Right atrium auricular region (tissue), 2 donors: ENCODE data around the gene TOR1A. TPM values are rescaled to one million over a fixed set of nuclear protein-coding genes. Genes with fewer than 3 reads are reported as not detected.

Experiments used
- DNase-seq: peaks from one replicate; pipeline ENCODE4 v3.0.0-alpha.2; 2019; ENCODE audit warnings: low spot score
- H3K27ac ChIP-seq, 2 donors: fragments of 200-600 bp; sonication (generic); 1 replicate in 1 of 2; 2 replicates in 1 of 2; pipeline ENCODE4 v1.5.1; 2016 to 2019
- H3K27me3 ChIP-seq, 2 donors: fragments of 200-600 bp; sonication (generic); one replicate each; pipeline versions ENCODE4 v1.5.1 to v1.6.0; 2017 to 2019
- H3K36me3 ChIP-seq: fragments of 200-600 bp; sonication (generic); one replicate; pipeline ENCODE4 v1.5.1; 2016
- H3K4me1 ChIP-seq, 2 donors: fragments of 200-600 bp; sonication (generic); one replicate each; pipeline versions ENCODE4 v1.5.1 to v1.6.0; 2017 to 2019
- H3K4me3 ChIP-seq, 2 donors: fragments of 200-600 bp; sonication (generic); 1 replicate in 1 of 2; 2 replicates in 1 of 2; pipeline ENCODE4 v1.5.1; 2017 to 2019; ENCODE audit warnings: mild to moderate bottlenecking in 1 of 2, moderate library complexity in 1 of 2
- H3K9me3 ChIP-seq, 2 donors: fragments of 200-600 bp; sonication (generic); one replicate each; pipeline ENCODE4 v1.5.1; 2019
- CTCF ChIP-seq, 2 donors: fragments of 200-600 bp; sonication (generic); IDR thresholded peaks; one replicate each; pipeline ENCODE4 v1.5.1; 2019; ENCODE audit warnings: antibody characterized with exemption in 2 of 2
- microRNA-seq, 2 donors: library from miRNA; unstranded; fragments of <30 nt; microRNA quantifications; one replicate each; pipeline ENCODE4, GENCODE V29; 2016 to 2017; ENCODE audit warnings: borderline number of aligned reads in 2 of 2, borderline replicate concordance in 1 of 2
- total RNA-seq, 2 donors: library from RNA; depleted of rRNA; stranded (reverse); fragments of >200 nt; gene quantifications; one replicate each; pipeline ENCODE4 v1.1.0, GENCODE V29; 2016

Gene TOR1A
- total RNA-seq, 2 donors from 2014 or later, result 16.1 to 31.9 TPM

DNA sequence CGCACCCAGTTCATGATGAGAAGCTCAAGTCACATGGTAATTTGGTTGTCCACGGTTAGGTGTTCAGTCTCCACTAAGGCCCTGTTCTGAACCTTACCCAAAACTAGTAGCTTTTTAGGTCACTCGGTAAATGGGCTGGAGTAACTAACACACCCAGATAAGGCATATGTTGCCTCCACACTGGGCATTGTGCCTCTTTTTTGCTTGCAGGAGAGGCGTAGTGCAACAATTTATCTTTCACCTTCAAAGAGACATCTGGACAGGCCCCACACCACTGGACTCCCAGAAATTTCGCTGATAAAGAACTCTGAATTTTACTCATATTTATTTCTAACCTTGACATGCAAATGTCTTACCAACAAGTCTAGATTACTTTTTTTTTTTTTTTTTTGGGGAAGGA lies 54.3 kb downstream of the TOR1A start:
- no peak for DNase-seq
- TF ChIP-seq CTCF (IDR thresholded peaks at IDR 0.05), result no peak

DNA sequence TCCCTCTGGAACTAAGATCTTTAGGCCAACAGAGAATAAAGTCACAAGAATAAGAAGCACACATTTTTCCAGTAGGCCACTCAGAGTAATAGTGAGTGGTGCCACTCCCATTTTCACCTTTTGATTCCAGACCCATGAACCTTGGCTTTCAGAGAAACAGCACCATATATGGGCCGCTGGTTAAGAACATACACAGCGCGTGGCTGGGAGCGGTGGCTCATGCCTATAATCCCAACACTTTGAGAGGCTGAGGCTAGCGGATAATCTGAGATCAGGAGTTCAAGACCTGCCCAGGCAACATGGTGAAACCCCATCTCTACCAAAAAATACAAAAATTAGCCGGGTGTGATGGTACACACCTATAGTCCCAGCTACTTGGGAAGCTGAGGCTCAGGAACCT lies 55.5 kb downstream of the TOR1A start:
- no peak overlapping the region for H3K4me3 ChIP-seq
- H3K9me3 ChIP-seq, result no peaks in the 10 kb centered on the region
- no peak for DNase-seq
- no peak overlapping the region for H3K27ac ChIP-seq
- H3K27me3 ChIP-seq, result no peaks in the 10 kb centered on the region
- TF ChIP-seq CTCF (IDR thresholded peaks at IDR 0.05), result no peak
- no peaks in the 10 kb centered on the region for H3K4me1 ChIP-seq
- H3K36me3 ChIP-seq, result no peaks in the 10 kb centered on the region

More for the DNA sequence above, 54.3 kb downstream of the TOR1A start:
- Histone ChIP-seq H3K36me3 (no peaks in the 10 kb centered on the region), H3K4me1 (no peaks in the 10 kb centered on the region), H3K9me3 (no peaks in the 10 kb centered on the region), H3K27ac (no peak overlapping the region), H3K27me3 (no peaks in the 10 kb centered on the region), H3K4me3 (no peak overlapping the region)

- no peak for TF ChIP-seq CTCF (IDR thresholded peaks at IDR 0.05)
Observed at GRCh38 chr9:129765764-129766317, 58.1 kb downstream of the TOR1A start.

DNA sequence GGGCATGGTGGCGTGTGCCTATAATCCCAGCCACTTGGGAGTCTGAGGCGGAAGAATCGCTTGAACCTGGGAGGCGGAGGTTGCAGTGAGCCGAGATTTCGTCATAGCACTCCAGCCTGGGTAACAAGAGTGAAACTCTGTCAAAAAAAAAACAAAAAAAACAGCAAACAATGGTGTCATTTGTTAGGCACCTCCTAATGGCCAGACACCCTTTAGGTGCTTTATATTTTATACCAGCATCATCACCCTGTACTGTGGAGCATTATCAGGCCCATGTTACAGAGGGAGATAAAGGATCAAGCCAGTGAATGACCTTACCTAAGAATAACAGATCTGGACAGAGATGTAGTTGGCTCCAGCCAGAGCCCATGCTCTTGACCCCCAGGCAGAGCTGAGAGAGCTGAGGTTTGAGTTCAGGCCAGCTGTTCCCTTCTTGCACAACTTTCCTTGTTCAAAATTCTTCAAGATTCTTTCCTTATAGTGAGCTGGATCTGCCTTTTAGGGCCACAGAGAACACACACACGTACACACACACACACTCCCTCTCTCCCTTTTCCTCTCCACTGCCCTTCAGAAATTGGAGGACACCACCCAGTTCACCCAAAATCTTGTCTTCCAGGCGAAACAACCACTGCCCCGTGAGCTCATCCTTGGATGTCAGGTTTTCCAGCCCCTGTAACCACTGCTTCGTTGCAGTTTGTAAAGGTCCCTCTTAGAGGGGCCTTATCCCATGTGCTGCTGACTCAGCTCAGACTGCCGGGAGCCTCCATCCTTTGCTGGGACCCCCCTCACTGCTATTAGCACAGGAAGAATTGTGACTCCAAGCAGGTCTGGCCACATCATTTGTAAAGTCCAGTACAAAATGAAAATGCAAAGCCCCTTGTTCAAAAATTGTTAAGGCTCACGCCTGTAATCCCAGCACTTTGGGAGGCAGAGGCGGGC lies 60.7 kb downstream of the TOR1A start:
- Histone ChIP-seq H3K36me3 (no peaks in the 10 kb centered on the region), H3K4me3 (no peak overlapping the region), H3K27ac (peak overlapping the region; percentile 46 to 64), H3K27me3 (no peaks in the 10 kb centered on the region), H3K4me1 (peaks cover 0 to 19% of the 10 kb centered on the region in 2 donors), H3K9me3 (no peaks in the 10 kb centered on the region)
- DNase-seq, result peak; percentile 74
- TF ChIP-seq CTCF (IDR thresholded peaks at IDR 0.05), result no peak

More at GRCh38 chr9:129765764-129766317, 58.1 kb downstream of the TOR1A start:
- Histone ChIP-seq H3K4me3 (no peak overlapping the region), H3K4me1 (peaks cover 0 to 13% of the 10 kb centered on the region in 2 donors), H3K27ac (no peak overlapping the region), H3K27me3 (no peaks in the 10 kb centered on the region), H3K36me3 (no peaks in the 10 kb centered on the region), H3K9me3 (no peaks in the 10 kb centered on the region)
- DNase-seq, result no peak

Small RNA genes lying within 50 kb of the gene (microRNA-seq; reads per million reads assigned to microRNA genes)
- gene MIR6855, result 0 to 0.71 reads per million in 2 donors

Other genes starting within 250 kb of the TOR1A start
- not detected for gene C9orf50, start 203.0 kb downstream of the TOR1A start, total RNA-seq
- gene NTMT1, start 198.0 kb downstream of the TOR1A start, total RNA-seq, result 10 to 100 TPM; 33.7 to 36.0 TPM
- gene ASB6, start 182.0 kb downstream of the TOR1A start, total RNA-seq, result 10 to 100 TPM; 10.2 to 12.6 TPM
- 1 to 10 TPM; 1.1 to 6.9 TPM for gene PRRX2, start 158.5 kb downstream of the TOR1A start, total RNA-seq
- 1 to 10 TPM; 1.1 to 2.6 TPM for gene PTGES, start 71.1 kb downstream of the TOR1A start, total RNA-seq
- 10 to 100 TPM; 10.2 to 12.3 TPM for gene TOR1B, start 21.0 kb downstream of the TOR1A start, total RNA-seq
- gene C9orf78, start 11.1 kb upstream of the TOR1A start, total RNA-seq, result 10 to 100 TPM; 43.1 to 67.2 TPM
- gene USP20, start 11.3 kb upstream of the TOR1A start, total RNA-seq, result 10 to 100 TPM; 12.9 to 14.5 TPM
- 10 to 100 TPM; 18.0 to 24.1 TPM for gene FNBP1, start 219.1 kb upstream of the TOR1A start, total RNA-seq
- gene GPR107, start 229.8 kb upstream of the TOR1A start, total RNA-seq, result 10 to 100 TPM; 16.2 to 16.9 TPM